Measurements from ENCODE around the gene RAD51B.

- no peak for TF ChIP-seq POLR2A (IDR thresholded peaks at IDR 0.05)
- TF ChIP-seq, protein P1, sequence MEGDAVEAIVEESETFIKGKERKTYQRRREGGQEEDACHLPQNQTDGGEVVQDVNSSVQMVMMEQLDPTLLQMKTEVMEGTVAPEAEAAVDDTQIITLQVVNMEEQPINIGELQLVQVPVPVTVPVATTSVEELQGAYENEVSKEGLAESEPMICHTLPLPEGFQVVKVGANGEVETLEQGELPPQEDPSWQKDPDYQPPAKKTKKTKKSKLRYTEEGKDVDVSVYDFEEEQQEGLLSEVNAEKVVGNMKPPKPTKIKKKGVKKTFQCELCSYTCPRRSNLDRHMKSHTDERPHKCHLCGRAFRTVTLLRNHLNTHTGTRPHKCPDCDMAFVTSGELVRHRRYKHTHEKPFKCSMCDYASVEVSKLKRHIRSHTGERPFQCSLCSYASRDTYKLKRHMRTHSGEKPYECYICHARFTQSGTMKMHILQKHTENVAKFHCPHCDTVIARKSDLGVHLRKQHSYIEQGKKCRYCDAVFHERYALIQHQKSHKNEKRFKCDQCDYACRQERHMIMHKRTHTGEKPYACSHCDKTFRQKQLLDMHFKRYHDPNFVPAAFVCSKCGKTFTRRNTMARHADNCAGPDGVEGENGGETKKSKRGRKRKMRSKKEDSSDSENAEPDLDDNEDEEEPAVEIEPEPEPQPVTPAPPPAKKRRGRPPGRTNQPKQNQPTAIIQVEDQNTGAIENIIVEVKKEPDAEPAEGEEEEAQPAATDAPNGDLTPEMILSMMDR (IDR thresholded peaks at IDR 0.05): no peak
Measured at GRCh38 chr14:68622856-68623255, 803.3 kb downstream of the RAD51B start.
